SU-DHL-6 (cell line): ENCODE results near the gene TIRAP.

Source experiments
- H2AFZ ChIP-seq: fragments of 200-600 bp; sonication (generic); 2 replicates; pipeline ENCODE4 v1.6.1; 2014; ENCODE audit warnings: low read depth, mild to moderate bottlenecking, moderate library complexity, mixed read lengths, antibody characterized with exemption, low read length; ENCODE audit not compliant: severe bottlenecking
- H3F3A ChIP-seq: fragments of 200-600 bp; shearing (Covaris generic); 2 replicates; pipeline ENCODE4 v1.6.0; 2016; ENCODE audit warnings: antibody characterized with exemption, mild to moderate bottlenecking; ENCODE audit not compliant: insufficient read depth
- H3K27ac ChIP-seq: fragments of 200-600 bp; sonication (generic); 2 replicates; pipeline ENCODE4 v1.5.1; 2016; ENCODE audit warnings: low read depth, mild to moderate bottlenecking, low read length, moderate library complexity, mixed read lengths
- H3K27me3 ChIP-seq: fragments of 200-600 bp; sonication (generic), shearing (Covaris generic); 2 replicates; pipeline ENCODE4 v1.6.0; 2014; ENCODE audit warnings: mild to moderate bottlenecking, low read length
- H3K36me3 ChIP-seq: fragments of 200-600 bp; sonication (generic); 2 replicates; pipeline ENCODE4 v1.6.1; 2014; ENCODE audit warnings: mild to moderate bottlenecking, low read length, mixed read lengths
- H3K4me2 ChIP-seq: fragments of 300-600, 200-600 bp; shearing (Covaris generic), sonication (generic); 2 replicates; pipeline ENCODE4 v1.6.0; 2014; ENCODE audit warnings: low read length, low read depth, mild to moderate bottlenecking; ENCODE audit not compliant: poor library complexity, severe bottlenecking
- H3K4me3 ChIP-seq: fragments of 200-600 bp; sonication (generic); 2 replicates; pipeline ENCODE4 v1.5.1; 2014; ENCODE audit warnings: antibody characterized with exemption, low read length, mild to moderate bottlenecking, mixed read lengths; ENCODE audit not compliant: insufficient read depth, poor library complexity, severe bottlenecking
- H3K79me2 ChIP-seq: fragments of 200-600 bp; sonication (generic); 2 replicates; pipeline ENCODE4 v1.6.1; 2014; ENCODE audit warnings: mild to moderate bottlenecking, low read length, moderate library complexity; ENCODE audit not compliant: insufficient read depth
- H3K9ac ChIP-seq: fragments of 200-600 bp; sonication (generic); 2 replicates; pipeline ENCODE4 v1.7.0; 2014; ENCODE audit warnings: mild to moderate bottlenecking, low read length
- H3K9me2 ChIP-seq: fragments of 200-600 bp; sonication (generic); replicated peaks from 2 replicates; pipeline ENCODE4 v1.6.1; 2014; ENCODE audit warnings: low read length; ENCODE audit not compliant: insufficient read depth
- H3K9me3 ChIP-seq: fragments of 200-600 bp; sonication (generic); 2 replicates; pipeline ENCODE4 v1.6.1; 2014; ENCODE audit warnings: low read length, mixed read lengths; ENCODE audit not compliant: insufficient read depth
- H4K20me1 ChIP-seq: fragments of 200-600 bp; sonication (generic); 2 replicates; pipeline ENCODE4 v1.6.1; 2014; ENCODE audit warnings: low read depth, mild to moderate bottlenecking, antibody characterized with exemption, low read length, moderate library complexity, mixed read lengths
- EZH2phosphoT487 ChIP-seq: fragments of 200-600 bp; sonication (generic), shearing (Covaris generic); conservative IDR thresholded peaks from 2 replicates; pipeline ENCODE4 v1.6.1; 2018; ENCODE audit warnings: mild to moderate bottlenecking, antibody characterized with exemption, low read length, moderate library complexity, mixed read lengths
- TF ChIP-seq, protein P1 (sequence below): fragments of 200-600 bp; sonication (generic); IDR thresholded peaks from one replicate; pipeline ENCODE4 v1.5.1; 2017; ENCODE audit warnings: antibody characterized with exemption, mild to moderate bottlenecking, low read length, moderate library complexity; ENCODE audit not compliant: insufficient read depth, poor library complexity, severe bottlenecking

The TIRAP gene

DNA sequence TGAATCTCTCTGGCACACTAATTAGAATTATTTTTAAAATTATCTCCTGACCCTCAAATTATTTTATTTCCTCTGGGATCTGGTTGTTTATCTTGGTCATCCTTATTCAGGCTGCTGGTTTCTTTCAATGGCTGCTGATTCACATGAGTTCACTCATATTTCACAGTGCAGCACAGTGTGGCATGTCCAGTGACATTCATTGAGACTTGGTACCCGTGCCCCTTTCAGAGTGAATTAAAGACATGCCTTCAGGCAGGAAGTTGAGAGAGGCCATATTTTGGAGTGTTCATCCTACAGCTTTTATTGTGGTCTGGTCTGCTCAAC, 34.5 kb downstream of the TIRAP start:
- Histone ChIP-seq H3K79me2 (no peaks in the 10 kb centered on the region), H3K27ac (no peak overlapping the region), H4K20me1 (no peaks in the 10 kb centered on the region), H3F3A (no peaks in the 10 kb centered on the region), H3K27me3 (no peaks in the 10 kb centered on the region), H3K4me2 (no peak overlapping the region), H3K4me3 (no peak overlapping the region), H3K9me2 (no peaks in the 10 kb centered on the region), H3K36me3 (no peaks in the 10 kb centered on the region), H2AFZ (no peak overlapping the region), H3K9ac (no peak overlapping the region), H3K9me3 (no peaks in the 10 kb centered on the region)
- TF ChIP-seq, protein P1, sequence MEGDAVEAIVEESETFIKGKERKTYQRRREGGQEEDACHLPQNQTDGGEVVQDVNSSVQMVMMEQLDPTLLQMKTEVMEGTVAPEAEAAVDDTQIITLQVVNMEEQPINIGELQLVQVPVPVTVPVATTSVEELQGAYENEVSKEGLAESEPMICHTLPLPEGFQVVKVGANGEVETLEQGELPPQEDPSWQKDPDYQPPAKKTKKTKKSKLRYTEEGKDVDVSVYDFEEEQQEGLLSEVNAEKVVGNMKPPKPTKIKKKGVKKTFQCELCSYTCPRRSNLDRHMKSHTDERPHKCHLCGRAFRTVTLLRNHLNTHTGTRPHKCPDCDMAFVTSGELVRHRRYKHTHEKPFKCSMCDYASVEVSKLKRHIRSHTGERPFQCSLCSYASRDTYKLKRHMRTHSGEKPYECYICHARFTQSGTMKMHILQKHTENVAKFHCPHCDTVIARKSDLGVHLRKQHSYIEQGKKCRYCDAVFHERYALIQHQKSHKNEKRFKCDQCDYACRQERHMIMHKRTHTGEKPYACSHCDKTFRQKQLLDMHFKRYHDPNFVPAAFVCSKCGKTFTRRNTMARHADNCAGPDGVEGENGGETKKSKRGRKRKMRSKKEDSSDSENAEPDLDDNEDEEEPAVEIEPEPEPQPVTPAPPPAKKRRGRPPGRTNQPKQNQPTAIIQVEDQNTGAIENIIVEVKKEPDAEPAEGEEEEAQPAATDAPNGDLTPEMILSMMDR, result no peak
- no peak for TF ChIP-seq EZH2phosphoT487

DNA sequence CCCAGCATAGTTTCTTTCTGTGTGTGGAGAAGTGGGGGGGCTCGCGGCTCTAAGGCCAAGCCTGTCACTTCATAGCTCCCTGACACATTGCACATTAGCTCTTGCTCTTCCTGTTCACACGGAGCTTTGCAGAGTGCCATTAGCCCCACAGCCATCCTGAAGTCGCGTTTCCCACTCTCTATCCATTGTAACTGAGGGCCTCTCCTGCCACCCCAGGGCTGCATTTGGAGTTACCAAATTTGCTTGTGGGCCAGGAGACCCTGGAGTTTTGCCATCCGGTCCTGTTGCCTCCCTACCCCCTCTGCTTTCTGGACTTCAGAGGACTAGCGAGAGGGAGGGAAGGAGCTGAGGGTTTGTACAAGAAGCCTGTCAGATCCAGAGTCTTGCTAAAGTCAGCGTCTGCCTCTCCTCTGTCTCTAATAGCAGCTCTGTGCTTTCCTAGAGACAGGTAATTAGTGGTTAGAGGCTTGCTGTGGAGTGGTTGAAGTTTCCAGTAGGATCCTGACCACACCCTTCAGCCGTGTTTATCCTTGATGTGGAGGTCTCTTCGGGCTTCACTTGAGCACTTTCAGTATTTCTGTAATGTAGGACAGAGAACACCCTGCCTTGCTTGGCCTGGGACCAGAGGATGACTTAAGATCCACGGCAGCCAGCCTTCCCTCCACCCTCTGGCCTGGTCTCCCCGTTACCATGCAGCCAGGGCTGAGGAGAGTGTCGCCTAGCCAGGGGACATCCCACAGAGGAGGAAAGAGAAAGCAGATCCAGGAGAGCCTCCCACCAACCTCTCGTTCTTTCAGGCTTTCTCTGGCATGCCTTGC, 35.1 kb downstream of the TIRAP start:
- Histone ChIP-seq H3K27ac (no peak overlapping the region), H3K79me2 (no peaks in the 10 kb centered on the region), H2AFZ (no peak overlapping the region), H3K9me3 (no peaks in the 10 kb centered on the region), H3K4me2 (no peak overlapping the region), H3K9me2 (no peaks in the 10 kb centered on the region), H3K9ac (no peak overlapping the region), H3F3A (no peaks in the 10 kb centered on the region), H3K27me3 (no peaks in the 10 kb centered on the region), H4K20me1 (no peaks in the 10 kb centered on the region), H3K4me3 (no peak overlapping the region), H3K36me3 (no peaks in the 10 kb centered on the region)
- no peak for TF ChIP-seq EZH2phosphoT487
- TF ChIP-seq, protein P1, result no peak

DNA sequence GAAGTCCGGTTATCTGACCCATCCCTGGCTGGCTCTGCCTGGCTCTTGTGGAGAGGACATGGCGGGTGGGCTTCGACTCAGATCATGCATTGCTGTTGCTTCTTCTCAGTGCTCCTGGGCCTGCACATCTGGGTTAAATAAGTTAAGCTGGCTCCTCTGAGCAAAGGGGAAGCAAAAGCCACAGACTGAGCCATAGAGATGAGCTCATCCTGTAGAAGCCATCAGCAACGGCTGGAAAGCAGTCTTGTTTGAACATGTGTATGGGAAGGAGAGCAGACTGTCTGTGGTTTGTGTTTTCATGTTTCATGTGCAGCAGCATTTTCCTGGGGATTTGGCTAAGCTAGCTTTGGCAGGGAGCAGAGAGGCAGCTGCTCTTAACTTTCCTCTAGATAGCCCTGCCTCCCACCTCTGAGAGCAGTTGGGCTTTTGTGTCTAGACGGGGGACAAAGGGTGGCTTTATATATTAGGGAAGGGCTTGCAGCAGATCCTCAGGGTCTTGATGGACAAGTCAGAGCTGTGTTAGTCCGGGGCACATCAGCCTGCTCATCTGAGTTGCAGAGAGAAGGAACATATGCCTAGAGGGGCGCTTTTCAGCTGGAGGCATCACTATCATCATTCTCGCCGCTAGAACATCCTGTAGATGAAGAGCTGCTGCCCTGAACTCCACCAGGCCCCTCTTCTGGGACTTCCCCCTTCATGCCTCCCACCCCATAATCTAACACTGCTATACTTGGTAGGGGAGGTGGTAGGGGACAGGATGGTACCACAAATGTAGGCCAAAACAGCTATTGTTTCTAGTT, 35.9 kb downstream of the TIRAP start:
- Histone ChIP-seq H3K9me2 (no peaks in the 10 kb centered on the region), H3K27me3 (no peaks in the 10 kb centered on the region), H3K9ac (no peak overlapping the region), H2AFZ (no peak overlapping the region), H3K79me2 (no peaks in the 10 kb centered on the region), H3K4me2 (no peak overlapping the region), H3K36me3 (no peaks in the 10 kb centered on the region), H3K9me3 (no peaks in the 10 kb centered on the region), H3F3A (no peaks in the 10 kb centered on the region), H3K4me3 (no peak overlapping the region), H3K27ac (no peak overlapping the region), H4K20me1 (no peaks in the 10 kb centered on the region)
- no peak for TF ChIP-seq EZH2phosphoT487
- TF ChIP-seq, protein P1, result no peak
